Neural crest cell (in vitro differentiated cells): ENCODE data around the gene GAGE10. TPM values are rescaled to one million over a fixed set of nuclear protein-coding genes. Genes with fewer than 3 reads are reported as not detected.
"Not testable (repeated sequence)": the region's sequence is repeated elsewhere in the genome, so short reads cannot be mapped to it uniquely, and the experiment has no call there.

Experiments used
- DNase-seq: peaks from one replicate; pipeline ENCODE4 v3.0.0; 2021; ENCODE audit warnings: low read depth, mixed read lengths, low spot score
- H3K27ac Mint-ChIP-seq: one replicate; pipeline ENCODE4 v1.8.0; 2021; ENCODE audit warnings: mild to moderate bottlenecking, mixed read lengths; ENCODE audit not compliant: unreplicated experiment
- H3K27me3 Mint-ChIP-seq: 2 replicates; pipeline ENCODE4 v1.8.0; 2021; ENCODE audit warnings: low read depth, mild to moderate bottlenecking, mixed read lengths
- H3K36me3 Mint-ChIP-seq: 2 replicates; pipeline ENCODE4 v1.8.0; 2021; ENCODE audit warnings: low read depth, mild to moderate bottlenecking, mixed read lengths
- H3K4me1 Mint-ChIP-seq: 2 replicates; pipeline ENCODE4 v1.8.0; 2021; ENCODE audit warnings: mixed read lengths
- H3K4me3 Mint-ChIP-seq: one replicate; pipeline ENCODE4 v1.8.0; 2021; ENCODE audit warnings: mild to moderate bottlenecking, mixed read lengths
- H3K9me3 Mint-ChIP-seq: 2 replicates; pipeline ENCODE4 v1.8.0; 2021; ENCODE audit warnings: mixed read lengths
- total RNA-seq: library from RNA; stranded (reverse); gene quantifications from 2 replicates; pipeline ENCODE4 v1.2.1, GENCODE V29; 2021
- TF ChIP-seq, protein P1 (sequence below): fragments of 200-600 bp; sonication (generic); conservative IDR thresholded peaks from 2 replicates; pipeline ENCODE4 v1.5.0; 2021; ENCODE audit warnings: antibody characterized with exemption, mild to moderate bottlenecking

GAGE10 gene
- total RNA-seq, 1 donor from 2014 or later = not detected

GRCh38 chrX:49310371-49310770 lies 6.9 kb downstream of the GAGE10 start:
- Mint-ChIP-seq H3K4me3 (no peak overlapping the region), H3K27ac (no peak overlapping the region), H3K27me3 (peaks cover 13% of the 10 kb centered on the region), H3K36me3 (no peaks in the 10 kb centered on the region), H3K4me1 (peaks cover 21% of the 10 kb centered on the region), H3K9me3 (peaks cover 5% of the 10 kb centered on the region)
- TF ChIP-seq, protein P1, sequence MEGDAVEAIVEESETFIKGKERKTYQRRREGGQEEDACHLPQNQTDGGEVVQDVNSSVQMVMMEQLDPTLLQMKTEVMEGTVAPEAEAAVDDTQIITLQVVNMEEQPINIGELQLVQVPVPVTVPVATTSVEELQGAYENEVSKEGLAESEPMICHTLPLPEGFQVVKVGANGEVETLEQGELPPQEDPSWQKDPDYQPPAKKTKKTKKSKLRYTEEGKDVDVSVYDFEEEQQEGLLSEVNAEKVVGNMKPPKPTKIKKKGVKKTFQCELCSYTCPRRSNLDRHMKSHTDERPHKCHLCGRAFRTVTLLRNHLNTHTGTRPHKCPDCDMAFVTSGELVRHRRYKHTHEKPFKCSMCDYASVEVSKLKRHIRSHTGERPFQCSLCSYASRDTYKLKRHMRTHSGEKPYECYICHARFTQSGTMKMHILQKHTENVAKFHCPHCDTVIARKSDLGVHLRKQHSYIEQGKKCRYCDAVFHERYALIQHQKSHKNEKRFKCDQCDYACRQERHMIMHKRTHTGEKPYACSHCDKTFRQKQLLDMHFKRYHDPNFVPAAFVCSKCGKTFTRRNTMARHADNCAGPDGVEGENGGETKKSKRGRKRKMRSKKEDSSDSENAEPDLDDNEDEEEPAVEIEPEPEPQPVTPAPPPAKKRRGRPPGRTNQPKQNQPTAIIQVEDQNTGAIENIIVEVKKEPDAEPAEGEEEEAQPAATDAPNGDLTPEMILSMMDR = no peak
- no peak for DNase-seq

DNA sequence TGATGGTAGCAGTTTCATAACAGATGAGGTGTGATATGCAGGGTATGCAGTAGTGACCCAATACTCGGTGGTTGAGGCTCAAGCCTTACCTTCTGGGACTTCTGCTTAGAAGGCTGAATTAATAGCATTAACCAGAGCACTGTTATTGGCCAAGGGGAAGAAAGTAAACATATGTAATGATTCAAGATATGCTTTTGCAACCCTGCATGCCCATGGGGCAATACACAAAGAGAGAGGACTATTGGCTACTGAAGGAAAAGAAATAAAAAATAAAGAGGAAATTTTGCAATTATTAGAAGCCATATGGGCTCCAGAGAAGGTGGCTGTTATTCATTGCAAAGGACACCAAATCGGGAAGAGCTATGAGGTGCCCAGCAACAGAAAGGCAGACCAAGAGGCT lies 8.7 kb downstream of the GAGE10 start:
- H3K4me1 Mint-ChIP-seq = peaks cover 21% of the 10 kb centered on the region
- H3K9me3 Mint-ChIP-seq = peaks cover 5% of the 10 kb centered on the region
- TF ChIP-seq, protein P1 = no peak
- no peak overlapping the region for H3K27ac Mint-ChIP-seq
- H3K27me3 Mint-ChIP-seq = peaks cover 13% of the 10 kb centered on the region
- no peak for DNase-seq
- H3K36me3 Mint-ChIP-seq = no peaks in the 10 kb centered on the region
- no peak overlapping the region for H3K4me3 Mint-ChIP-seq

GRCh38 chrX:49316085-49316484 lies 12.6 kb downstream of the GAGE10 start:
- no peak for DNase-seq
- Mint-ChIP-seq H3K36me3 (no peaks in the 10 kb centered on the region), H3K4me3 (no peak overlapping the region), H3K27me3 (no peaks in the 10 kb centered on the region), H3K9me3 (no peaks in the 10 kb centered on the region), H3K4me1 (no peaks in the 10 kb centered on the region), H3K27ac (no peak overlapping the region)
- TF ChIP-seq, protein P1 = no peak

DNA sequence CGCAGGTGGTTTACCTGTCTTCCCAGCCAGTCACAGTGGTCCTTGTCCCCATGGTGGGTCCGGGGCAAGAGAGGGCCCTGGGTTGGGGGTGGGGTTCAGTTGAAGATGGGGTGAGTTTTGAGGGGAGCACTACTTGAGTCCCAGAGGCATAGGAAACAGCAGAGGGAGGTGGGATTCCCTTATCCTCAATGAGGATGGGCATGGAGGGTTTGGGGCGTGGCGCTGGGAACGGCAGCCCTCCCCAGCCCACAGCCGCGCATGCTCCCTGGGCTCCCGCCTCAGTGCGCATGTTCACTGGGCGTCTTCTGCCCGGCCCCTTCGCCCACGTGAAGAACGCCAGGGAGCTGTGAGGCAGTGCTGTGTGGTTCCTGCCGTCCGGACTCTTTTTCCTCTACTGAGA lies 18.3 kb downstream of the GAGE10 start, which contains the start of gene GAGE12J:
GAGE12J (plus strand) TSS at position 301 of the 400 bp plus-strand sequence. CDS start 1,157 bp downstream, outside the sequence.
- H3K27me3 Mint-ChIP-seq, H3K4me1 Mint-ChIP-seq, H3K9me3 Mint-ChIP-seq, DNase-seq, H3K36me3 Mint-ChIP-seq, H3K27ac Mint-ChIP-seq, H3K4me3 Mint-ChIP-seq: not testable (repeated sequence)

- not testable (repeated sequence) for DNase-seq, H3K9me3 Mint-ChIP-seq, H3K4me1 Mint-ChIP-seq, H3K27me3 Mint-ChIP-seq, H3K4me3 Mint-ChIP-seq, H3K27ac Mint-ChIP-seq, H3K36me3 Mint-ChIP-seq
These were observed 18.8 kb downstream of the GAGE10 start for GRCh38 chrX:49322266-49322665.

DNA sequence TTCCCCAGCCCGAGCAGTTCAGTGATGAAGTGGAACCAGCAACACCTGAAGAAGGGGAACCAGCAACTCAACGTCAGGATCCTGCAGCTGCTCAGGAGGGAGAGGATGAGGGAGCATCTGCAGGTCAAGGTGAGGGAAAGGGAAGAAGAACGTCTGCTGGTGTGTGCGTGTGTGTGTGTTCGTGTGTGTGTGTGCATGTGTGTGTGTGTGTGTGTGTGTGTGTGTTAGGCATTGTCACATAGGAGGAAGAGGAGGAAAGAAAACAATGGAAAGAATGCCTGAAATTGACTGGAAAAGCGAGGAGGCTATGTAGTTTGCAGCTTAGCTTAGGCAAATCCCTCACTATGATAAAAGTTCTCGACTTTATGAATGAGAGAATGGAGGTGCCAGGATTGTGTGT lies 20.3 kb downstream of the GAGE10 start:
- not testable (repeated sequence) for H3K36me3 Mint-ChIP-seq, H3K27ac Mint-ChIP-seq, H3K9me3 Mint-ChIP-seq, H3K4me3 Mint-ChIP-seq, H3K27me3 Mint-ChIP-seq, H3K4me1 Mint-ChIP-seq, DNase-seq

- DNase-seq, H3K27ac Mint-ChIP-seq, H3K36me3 Mint-ChIP-seq, H3K27me3 Mint-ChIP-seq, H3K4me3 Mint-ChIP-seq, H3K9me3 Mint-ChIP-seq, H3K4me1 Mint-ChIP-seq: not testable (repeated sequence)
These were observed 27.0 kb downstream of the GAGE10 start for GRCh38 chrX:49330421-49330820.

DNA sequence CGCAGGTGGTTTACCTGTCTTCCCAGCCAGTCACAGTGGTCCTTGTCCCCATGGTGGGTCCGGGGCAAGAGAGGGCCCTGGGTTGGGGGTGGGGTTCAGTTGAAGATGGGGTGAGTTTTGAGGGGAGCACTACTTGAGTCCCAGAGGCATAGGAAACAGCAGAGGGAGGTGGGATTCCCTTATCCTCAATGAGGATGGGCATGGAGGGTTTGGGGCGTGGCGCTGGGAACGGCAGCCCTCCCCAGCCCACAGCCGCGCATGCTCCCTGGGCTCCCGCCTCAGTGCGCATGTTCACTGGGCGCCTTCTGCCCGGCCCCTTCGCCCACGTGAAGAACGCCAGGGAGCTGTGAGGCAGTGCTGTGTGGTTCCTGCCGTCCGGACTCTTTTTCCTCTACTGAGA lies 27.8 kb downstream of the GAGE10 start, which contains the start of gene GAGE13:
GAGE13 (plus strand) TSS at position 301 of the 400 bp plus-strand sequence. CDS start 1,156 bp downstream, outside the sequence.
- not testable (repeated sequence) for DNase-seq, H3K4me3 Mint-ChIP-seq, H3K4me1 Mint-ChIP-seq, H3K36me3 Mint-ChIP-seq, H3K27ac Mint-ChIP-seq, H3K27me3 Mint-ChIP-seq, H3K9me3 Mint-ChIP-seq

DNA sequence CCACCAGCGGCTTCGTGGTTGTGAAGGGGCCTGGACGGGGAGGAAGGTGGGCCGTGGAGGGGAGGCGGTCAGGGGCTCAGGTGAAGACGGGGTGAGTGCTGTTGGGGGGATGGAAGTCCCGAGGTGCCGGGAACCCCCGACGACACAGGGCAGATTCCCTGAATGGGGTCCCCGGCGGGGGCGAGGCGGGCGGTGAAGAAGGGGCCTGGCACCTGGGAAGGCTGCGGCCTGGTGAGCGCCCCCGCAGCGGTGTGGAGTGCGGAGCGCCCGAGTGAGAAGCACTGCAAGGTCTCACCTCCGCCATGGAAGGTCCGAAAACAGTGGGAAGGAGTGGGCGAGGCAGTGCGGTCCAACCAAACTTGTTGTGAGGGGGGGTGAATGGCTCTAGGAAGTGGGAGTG lies 28.4 kb downstream of the GAGE10 start:
- H3K27me3 Mint-ChIP-seq, DNase-seq, H3K4me1 Mint-ChIP-seq, H3K4me3 Mint-ChIP-seq, H3K27ac Mint-ChIP-seq, H3K9me3 Mint-ChIP-seq, H3K36me3 Mint-ChIP-seq: not testable (repeated sequence)

DNA sequence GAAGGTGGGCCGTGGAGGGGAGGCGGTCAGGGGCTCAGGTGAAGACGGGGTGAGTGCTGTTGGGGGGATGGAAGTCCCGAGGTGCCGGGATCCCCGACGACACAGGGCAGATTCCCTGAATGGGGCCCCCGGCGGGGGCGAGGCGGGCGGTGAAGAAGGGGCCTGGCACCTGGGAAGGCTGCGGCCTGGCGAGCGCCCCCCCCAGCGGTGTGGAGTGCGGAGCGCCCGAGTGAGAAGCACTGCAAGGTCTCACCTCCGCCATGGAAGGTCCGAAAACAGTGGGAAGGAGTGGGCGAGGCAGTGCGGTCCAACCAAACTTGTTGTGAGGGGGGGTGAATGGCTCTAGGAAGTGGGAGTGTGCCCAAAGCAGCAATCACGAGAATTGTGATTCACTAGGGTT lies 38.0 kb downstream of the GAGE10 start:
- not testable (repeated sequence) for H3K4me1 Mint-ChIP-seq, H3K27ac Mint-ChIP-seq, H3K27me3 Mint-ChIP-seq, DNase-seq, H3K36me3 Mint-ChIP-seq, H3K4me3 Mint-ChIP-seq, H3K9me3 Mint-ChIP-seq

DNA sequence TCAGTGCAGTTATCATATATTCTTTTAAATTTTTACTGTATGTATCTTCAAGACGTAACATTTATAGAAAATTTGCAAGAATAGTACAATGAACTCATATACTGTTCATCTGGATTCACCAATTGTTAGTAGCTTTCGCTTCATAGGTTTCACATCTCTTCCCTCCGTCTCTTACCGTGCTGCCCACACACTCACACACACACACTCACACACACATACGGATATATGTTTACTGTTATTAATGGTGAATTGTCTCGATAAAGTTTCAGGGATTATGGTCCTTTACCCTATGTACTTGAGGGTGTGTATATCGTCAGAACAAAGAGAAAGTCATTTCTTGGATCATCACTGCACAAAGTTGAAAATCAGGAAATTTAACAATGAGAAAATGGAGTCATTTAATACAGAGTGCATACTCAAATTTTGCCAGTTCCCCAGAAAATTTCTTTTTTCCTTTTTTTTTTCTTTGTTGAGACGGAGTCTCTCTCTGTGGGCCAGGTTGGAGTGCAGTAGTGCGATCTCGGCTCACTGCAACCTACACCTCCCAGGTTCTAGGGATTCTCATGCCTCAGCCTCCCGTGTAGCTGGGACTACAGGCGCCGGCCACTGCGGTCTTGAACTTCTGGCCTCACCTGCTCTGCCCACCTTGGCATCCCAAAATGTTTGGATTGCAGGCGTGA lies 41.2 kb downstream of the GAGE10 start:
- not testable (repeated sequence) for H3K4me1 Mint-ChIP-seq

More for the DNA sequence above, 41.2 kb downstream of the GAGE10 start:
- H3K4me3 Mint-ChIP-seq, H3K36me3 Mint-ChIP-seq, DNase-seq, H3K9me3 Mint-ChIP-seq, H3K27me3 Mint-ChIP-seq, H3K27ac Mint-ChIP-seq: not testable (repeated sequence)
